CD14-positive monocyte (primary cell): Measurements from ENCODE around the gene ZCWPW1. TPM values are rescaled to one million over a fixed set of nuclear protein-coding genes. Genes with fewer than 3 reads are reported as not detected.
A peak's percentile ranks its signal among the peaks of the same experiment; 100 is the strongest.

ENCODE experiments used
- DNase-seq, 3 donors: peaks; one replicate each; pipeline ENCODE4 v3.0.0-alpha.2; 2011 to 2022
- H2AFZ ChIP-seq: 2 replicates; pipeline ENCODE4 v1.6.0; 2012; ENCODE audit warnings: mild to moderate bottlenecking, low read depth, low read length, inconsistent platforms; ENCODE audit not compliant: insufficient read depth, poor library complexity, severe bottlenecking
- H3K27ac ChIP-seq, 2 donors: 1 replicate in 1 of 2; 2 replicates in 1 of 2; pipeline ENCODE4 v1.5.1; 2012 to 2013; ENCODE audit warnings: low read length in 2 of 2, control low read depth in 1 of 2, inconsistent platforms in 1 of 2, low read depth in 1 of 2, mild to moderate bottlenecking in 1 of 2
- H3K27me3 ChIP-seq, 2 donors: one replicate each; pipeline versions ENCODE4 v1.6.0 to v1.6.1; 2011 to 2013; ENCODE audit warnings: low read length in 2 of 2; ENCODE audit not compliant: control insufficient read depth in 2 of 2, insufficient read depth in 2 of 2
- H3K36me3 ChIP-seq, 2 donors: replicated peaks in 1 of 2; 1 replicate in 1 of 2; 2 replicates in 1 of 2; pipeline versions ENCODE4 v1.5.1 to v1.6.1; 2012 to 2013; ENCODE audit warnings: low read length in 2 of 2, control low read depth in 1 of 2, inconsistent platforms in 1 of 2, mild to moderate bottlenecking in 1 of 2; ENCODE audit not compliant: insufficient read depth in 2 of 2, control insufficient read depth in 1 of 2
- H3K4me1 ChIP-seq, 2 donors: 1 replicate in 1 of 2; 2 replicates in 1 of 2; pipeline versions ENCODE4 v1.5.1 to v1.6.1; 2012 to 2013; ENCODE audit warnings: low read length in 2 of 2, control low read depth in 1 of 2, inconsistent platforms in 1 of 2, mild to moderate bottlenecking in 1 of 2, moderate library complexity in 1 of 2; ENCODE audit not compliant: insufficient read depth in 2 of 2, control insufficient read depth in 1 of 2
- H3K4me2 ChIP-seq: replicated peaks from 2 replicates; pipeline ENCODE3; 2012; ENCODE audit warnings: low read length, moderate library complexity, mild to moderate bottlenecking; ENCODE audit not compliant: poor library complexity, severe bottlenecking; ENCODE audit errors: extremely low read depth
- H3K4me3 ChIP-seq, 3 experiments: fragments of 200-600 bp in 1 of 3; sonication (generic) in 1 of 3; replicated peaks in 1 of 3; 1 replicate in 2 of 3; 2 replicates in 1 of 3; pipeline ENCODE4 v1.5.1; 2011 to 2013; ENCODE audit warnings: low read length in 3 of 3, mild to moderate bottlenecking in 3 of 3, control low read depth in 2 of 3, low read depth in 2 of 3, inconsistent platforms in 1 of 3, moderate library complexity in 1 of 3
- H3K79me2 ChIP-seq: 2 replicates; pipeline ENCODE4 v1.6.0; 2012; ENCODE audit warnings: mild to moderate bottlenecking, control low read depth, inconsistent platforms, low read length, moderate library complexity; ENCODE audit not compliant: insufficient read depth
- H3K9ac ChIP-seq: 2 replicates; pipeline ENCODE4 v1.6.0; 2017; ENCODE audit warnings: low read length, mild to moderate bottlenecking; ENCODE audit not compliant: insufficient read depth, poor library complexity, severe bottlenecking
- H3K9me3 ChIP-seq, 2 donors: replicated peaks in 1 of 2; 1 replicate in 1 of 2; 2 replicates in 1 of 2; pipeline versions ENCODE4 v1.5.1 to v1.6.1; 2012 to 2013; ENCODE audit warnings: low read length in 2 of 2, control low read depth in 1 of 2; ENCODE audit not compliant: control insufficient read depth in 1 of 2, insufficient read depth in 1 of 2
- H4K20me1 ChIP-seq: 2 replicates; pipeline ENCODE4 v1.6.0; 2012; ENCODE audit warnings: mild to moderate bottlenecking, low read length, control low read depth, moderate library complexity; ENCODE audit not compliant: insufficient read depth
- H3K27ac Mint-ChIP-seq, 7 donors: one replicate each; pipeline ENCODE4 v1.8.0; 2020; ENCODE audit warnings: mild to moderate bottlenecking in 7 of 7, mixed read lengths in 7 of 7, moderate library complexity in 6 of 7, inconsistent platforms in 2 of 7
- H3K27me3 Mint-ChIP-seq, 3 donors: one replicate each; pipeline ENCODE4 v1.8.0; 2021 to 2022; ENCODE audit warnings: low read depth in 3 of 3, mild to moderate bottlenecking in 3 of 3, mixed read lengths in 3 of 3, moderate library complexity in 3 of 3, inconsistent platforms in 1 of 3
- H3K36me3 Mint-ChIP-seq, 2 donors: one replicate each; pipeline ENCODE4 v1.8.0; 2020; ENCODE audit warnings: mixed read lengths in 2 of 2, inconsistent platforms in 1 of 2, mild to moderate bottlenecking in 1 of 2
- H3K4me1 Mint-ChIP-seq: one replicate; pipeline ENCODE4 v1.8.0; 2020; ENCODE audit warnings: mild to moderate bottlenecking, mixed read lengths
- H3K4me3 Mint-ChIP-seq, 2 donors: one replicate each; pipeline ENCODE4 v1.8.0; 2020; ENCODE audit warnings: mild to moderate bottlenecking in 2 of 2, mixed read lengths in 2 of 2, moderate library complexity in 1 of 2
- H3K9me3 Mint-ChIP-seq, 7 donors: one replicate each; pipeline ENCODE4 v1.8.0; 2020 to 2022; ENCODE audit warnings: mixed read lengths in 7 of 7, mild to moderate bottlenecking in 6 of 7, moderate library complexity in 6 of 7, inconsistent platforms in 2 of 7
- CTCF ChIP-seq: fragments of 200-600 bp; IDR thresholded peaks from one replicate; pipeline ENCODE4 v1.8.0; 2022; ENCODE audit warnings: antibody characterized with exemption, mild to moderate bottlenecking
- WGBS: methylation state at CpG from one replicate; pipeline ENCODE4 v1.1.5; 2013; ENCODE audit warnings: missing lambda C conversion rate; ENCODE audit not compliant: insufficient coverage; 5-methylcytosine and 5-hydroxymethylcytosine counted together
- intact Hi-C, 2 donors: fragments of 100-400 bp; cut with micrococcal nuclease; formaldehyde crosslinking; loops; one replicate each; pipeline versions ENCODE4 v1.15.0 to v1.15.1; 2023
- polyA plus RNA-seq, 3 donors: library from polyadenylated mRNA; depleted of rRNA in 1 of 3; unstranded in 2 of 3; stranded (reverse) in 1 of 3; fragments of 300-500 nt in 2 of 3; fragments of >200 nt in 1 of 3; fragmentation: Illumina TruSeq in 2 of 3; gene quantifications; 1 replicate in 2 of 3; 2 replicates in 1 of 3; pipeline ENCODE4 v1.2.3, GENCODE V29; 2012 to 2021

Gene ZCWPW1
- polyA plus RNA-seq, 3 donors: 0.60 to 1.9 (median 1.2) TPM

- Mint-ChIP-seq H3K4me3 (no peak overlapping the region), H3K27ac (no peak overlapping the region), H3K9me3 (no peaks in the 10 kb centered on the region), H3K27me3 (peaks cover 0 to 4% (median 0%) of the 10 kb centered on the region in 3 donors), H3K36me3 (peaks cover 38 to 42% of the 10 kb centered on the region in 2 donors), H3K4me1 (peaks cover 15% of the 10 kb centered on the region)
- peaks cover 10 to 20% of the 10 kb centered on the region in 2 donors for H3K4me1 ChIP-seq
- H4K20me1 ChIP-seq: peaks cover 59% of the 10 kb centered on the region
- intact Hi-C loops: loop anchor here in 1 of 2 donors (5.0 kb wide), 2 partner anchors 34 to 274 kb away; no protein-coding TSS in a partner anchor
- no peak overlapping the region for H2AFZ ChIP-seq
- no peak for DNase-seq
- no peaks in the 10 kb centered on the region for H3K9me3 ChIP-seq
- H3K4me2 ChIP-seq: no peak overlapping the region
- no peak overlapping the region for H3K9ac ChIP-seq
- H3K36me3 ChIP-seq: peaks cover 29 to 81% of the 10 kb centered on the region in 2 donors
- no peaks in the 10 kb centered on the region for H3K27me3 ChIP-seq
- no peak overlapping the region for H3K27ac ChIP-seq
- H3K79me2 ChIP-seq: no peaks in the 10 kb centered on the region
- no peak overlapping the region for H3K4me3 ChIP-seq
- WGBS: 80% methylated on average over 2 of the region's 6 CpGs
- no peak for TF ChIP-seq CTCF
Measured at GRCh38 chr7:100411101-100411500, 17.4 kb downstream of the ZCWPW1 start.

GRCh38 chr7:100407285-100408180 is 21.0 kb downstream of the ZCWPW1 start:
- H2AFZ ChIP-seq: no peak overlapping the region
- H3K27ac ChIP-seq: no peak overlapping the region
- 37% methylated on average over 6 of the region's 12 CpGs for WGBS
- intact Hi-C loops: loop anchor here in 1 of 2 donors (5.0 kb wide), 1 partner anchor 50 kb away; the partner anchor contains the start of gene PILRB
- peaks cover 45 to 48% of the 10 kb centered on the region in 2 donors for H3K36me3 Mint-ChIP-seq
- TF ChIP-seq CTCF: peak; percentile 78
- H4K20me1 ChIP-seq: peaks cover 58% of the 10 kb centered on the region
- no peaks in the 10 kb centered on the region for H3K27me3 ChIP-seq
- H3K4me1 Mint-ChIP-seq: peaks cover 19% of the 10 kb centered on the region
- H3K9ac ChIP-seq: no peak overlapping the region
- no peak overlapping the region for H3K4me3 ChIP-seq
- peaks cover 41 to 90% of the 10 kb centered on the region in 2 donors for H3K36me3 ChIP-seq
- H3K9me3 ChIP-seq: no peaks in the 10 kb centered on the region
- H3K27ac Mint-ChIP-seq: peak overlapping the region in 3 of 7 donors; percentile 16 to 70 (median 26)
- H3K9me3 Mint-ChIP-seq: no peaks in the 10 kb centered on the region
- no peaks in the 10 kb centered on the region for H3K79me2 ChIP-seq
- no peak overlapping the region for H3K4me2 ChIP-seq
- no peak overlapping the region for H3K4me3 Mint-ChIP-seq
- no peaks in the 10 kb centered on the region for H3K27me3 Mint-ChIP-seq
- peak; percentile 65 to 80 (median 76) for DNase-seq
- peaks cover 0 to 12% of the 10 kb centered on the region in 2 donors for H3K4me1 ChIP-seq
